ENCODE results near the gene STK17A.

DNA sequence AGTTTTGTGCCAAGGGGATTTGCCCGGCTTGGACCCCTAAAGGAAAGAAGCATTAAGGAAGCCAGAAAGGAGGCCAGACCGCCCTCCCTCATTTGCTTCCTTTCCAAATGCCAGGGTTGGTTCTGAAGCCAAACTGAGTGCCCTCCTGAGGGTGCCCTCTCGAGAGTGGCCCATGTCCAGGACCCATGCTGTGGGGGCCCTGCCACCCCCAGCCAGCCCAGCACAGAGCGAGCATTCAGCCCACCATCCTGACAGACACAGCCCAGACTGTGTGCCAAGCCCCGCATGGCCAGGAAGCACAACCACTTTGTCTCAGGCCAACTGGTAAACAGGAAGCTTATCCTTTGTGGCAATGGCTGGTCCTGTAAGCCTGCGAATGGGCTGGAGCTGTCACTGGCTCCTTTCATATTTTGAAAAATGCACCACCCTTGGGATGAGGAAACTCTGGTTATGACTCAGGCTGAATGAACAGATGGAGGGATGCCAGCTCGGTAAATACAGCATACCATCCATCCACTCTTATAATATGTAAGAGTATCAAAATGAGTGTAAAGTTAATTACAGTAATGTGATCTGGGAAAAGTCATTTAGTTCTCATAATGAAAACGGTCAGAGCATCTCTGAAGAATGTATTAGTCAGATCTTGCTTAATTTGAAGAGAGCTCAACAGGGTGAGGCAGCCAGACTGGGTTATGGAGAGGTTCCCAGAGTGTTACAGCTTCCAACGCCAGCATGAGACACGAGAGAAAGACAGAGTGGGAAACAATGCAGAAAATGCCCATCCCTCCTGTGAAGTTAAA lies 65.0 kb downstream of the STK17A start:
- TF ChIP-seq, protein P1, sequence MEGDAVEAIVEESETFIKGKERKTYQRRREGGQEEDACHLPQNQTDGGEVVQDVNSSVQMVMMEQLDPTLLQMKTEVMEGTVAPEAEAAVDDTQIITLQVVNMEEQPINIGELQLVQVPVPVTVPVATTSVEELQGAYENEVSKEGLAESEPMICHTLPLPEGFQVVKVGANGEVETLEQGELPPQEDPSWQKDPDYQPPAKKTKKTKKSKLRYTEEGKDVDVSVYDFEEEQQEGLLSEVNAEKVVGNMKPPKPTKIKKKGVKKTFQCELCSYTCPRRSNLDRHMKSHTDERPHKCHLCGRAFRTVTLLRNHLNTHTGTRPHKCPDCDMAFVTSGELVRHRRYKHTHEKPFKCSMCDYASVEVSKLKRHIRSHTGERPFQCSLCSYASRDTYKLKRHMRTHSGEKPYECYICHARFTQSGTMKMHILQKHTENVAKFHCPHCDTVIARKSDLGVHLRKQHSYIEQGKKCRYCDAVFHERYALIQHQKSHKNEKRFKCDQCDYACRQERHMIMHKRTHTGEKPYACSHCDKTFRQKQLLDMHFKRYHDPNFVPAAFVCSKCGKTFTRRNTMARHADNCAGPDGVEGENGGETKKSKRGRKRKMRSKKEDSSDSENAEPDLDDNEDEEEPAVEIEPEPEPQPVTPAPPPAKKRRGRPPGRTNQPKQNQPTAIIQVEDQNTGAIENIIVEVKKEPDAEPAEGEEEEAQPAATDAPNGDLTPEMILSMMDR (IDR thresholded peaks at IDR 0.05) = no peak
- TF ChIP-seq POLR2AphosphoS5 (IDR thresholded peaks at IDR 0.05) (peak; percentile 97), POLR2A (IDR thresholded peaks at IDR 0.05) (no peak), EP300 (IDR thresholded peaks at IDR 0.05) (no peak)

Data from gastroesophageal sphincter (tissue), 3 donors.